HG02678 (cell line): ENCODE measurements around the gene ABCC2.
"Not testable (repeated sequence)": the region's sequence is repeated elsewhere in the genome, so short reads cannot be mapped to it uniquely, and the experiment has no call there.

Experiments used
- ATAC-seq: cut with Tn5 transposase; IDR thresholded peaks from one replicate; pipeline ENCODE4 v1.9.1; 2021; ENCODE audit warnings: mild to moderate bottlenecking, moderate library complexity; ENCODE audit not compliant: unreplicated experiment

Gene ABCC2

GRCh38 chr10:99782447-99783286, at the start of gene ABCC2:
TSS of gene ABCC2 (plus strand) at chr10:99782640. CDS start at chr10:99782845, 205 bp downstream.
- no peak for ATAC-seq

GRCh38 chr10:99733366-99733765, 49.1 kb upstream of the ABCC2 start:
- ATAC-seq: no peak

- not testable (repeated sequence) for ATAC-seq
These were observed 48.3 kb upstream of the ABCC2 start for GRCh38 chr10:99734111-99734510.

- ATAC-seq: no peak
These were observed 42.2 kb upstream of the ABCC2 start for GRCh38 chr10:99740260-99740659.

- no peak for ATAC-seq
These were observed 41.4 kb upstream of the ABCC2 start for GRCh38 chr10:99740933-99741559.

- no peak for ATAC-seq
These were observed 40.2 kb upstream of the ABCC2 start for GRCh38 chr10:99742254-99742653.

- no peak for ATAC-seq
These were observed 39.7 kb upstream of the ABCC2 start for GRCh38 chr10:99742701-99743100.

- no peak for ATAC-seq
These were observed 38.6 kb upstream of the ABCC2 start for GRCh38 chr10:99743841-99744240.

GRCh38 chr10:99746166-99746565, 36.3 kb upstream of the ABCC2 start:
- ATAC-seq: not testable (repeated sequence)

GRCh38 chr10:99748823-99749451, 33.5 kb upstream of the ABCC2 start:
- no peak for ATAC-seq

GRCh38 chr10:99750641-99751040, 31.8 kb upstream of the ABCC2 start:
- no peak for ATAC-seq

- no peak for ATAC-seq
These were observed 27.8 kb upstream of the ABCC2 start for GRCh38 chr10:99754670-99755069.

- ATAC-seq: no peak
These were observed 26.3 kb upstream of the ABCC2 start for GRCh38 chr10:99756159-99756558.

- ATAC-seq: no peak
These were observed 24.1 kb upstream of the ABCC2 start for GRCh38 chr10:99758211-99758891.

- ATAC-seq: no peak
These were observed 22.1 kb upstream of the ABCC2 start for GRCh38 chr10:99760321-99760720.

- ATAC-seq: no peak
These were observed 21.1 kb upstream of the ABCC2 start for GRCh38 chr10:99761365-99761764.

- ATAC-seq: no peak
These were observed 16.7 kb upstream of the ABCC2 start for GRCh38 chr10:99765672-99766301.

GRCh38 chr10:99766302-99766681, 16.1 kb upstream of the ABCC2 start:
- peak; percentile 71 for ATAC-seq

- ATAC-seq: no peak
These were observed 14.5 kb upstream of the ABCC2 start for GRCh38 chr10:99767901-99768300.

GRCh38 chr10:99768556-99768955, 13.9 kb upstream of the ABCC2 start:
- no peak for ATAC-seq

- no peak for ATAC-seq
These were observed 12.7 kb upstream of the ABCC2 start for GRCh38 chr10:99769706-99770105.
